ENCODE results near the gene SRGAP2C. TPM values are rescaled to one million over a fixed set of nuclear protein-coding genes. Genes with fewer than 3 reads are reported as not detected.

The SRGAP2C gene
- polyA plus RNA-seq, 1 donor (not counting 4 experiments of a cell fraction or from before 2014, with no cell fraction given): 4.5 TPM

DNA sequence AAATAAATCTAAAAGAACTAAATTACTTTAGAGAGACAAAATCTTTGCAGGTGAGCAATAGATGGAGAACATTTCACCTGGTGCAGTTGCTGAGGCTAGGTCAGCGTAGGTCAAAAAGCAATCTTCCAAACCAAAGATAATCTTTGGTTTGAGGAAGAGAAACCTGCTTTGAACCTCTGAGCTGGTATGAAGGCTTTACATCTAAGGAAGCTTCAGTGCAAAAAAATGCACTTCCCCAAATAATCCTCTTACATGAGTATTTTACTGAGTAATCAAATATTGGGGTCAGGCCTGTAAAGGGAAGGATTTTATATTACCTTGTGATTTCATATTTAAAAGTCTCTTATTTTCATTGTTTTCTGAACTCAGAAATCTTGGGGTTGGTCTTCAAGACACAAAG is 223.6 kb downstream of the SRGAP2C start:
- TF ChIP-seq EZH2 (IDR thresholded peaks at IDR 0.05; ENCODE audit: low read length): no peak
- TF ChIP-seq, protein P1, sequence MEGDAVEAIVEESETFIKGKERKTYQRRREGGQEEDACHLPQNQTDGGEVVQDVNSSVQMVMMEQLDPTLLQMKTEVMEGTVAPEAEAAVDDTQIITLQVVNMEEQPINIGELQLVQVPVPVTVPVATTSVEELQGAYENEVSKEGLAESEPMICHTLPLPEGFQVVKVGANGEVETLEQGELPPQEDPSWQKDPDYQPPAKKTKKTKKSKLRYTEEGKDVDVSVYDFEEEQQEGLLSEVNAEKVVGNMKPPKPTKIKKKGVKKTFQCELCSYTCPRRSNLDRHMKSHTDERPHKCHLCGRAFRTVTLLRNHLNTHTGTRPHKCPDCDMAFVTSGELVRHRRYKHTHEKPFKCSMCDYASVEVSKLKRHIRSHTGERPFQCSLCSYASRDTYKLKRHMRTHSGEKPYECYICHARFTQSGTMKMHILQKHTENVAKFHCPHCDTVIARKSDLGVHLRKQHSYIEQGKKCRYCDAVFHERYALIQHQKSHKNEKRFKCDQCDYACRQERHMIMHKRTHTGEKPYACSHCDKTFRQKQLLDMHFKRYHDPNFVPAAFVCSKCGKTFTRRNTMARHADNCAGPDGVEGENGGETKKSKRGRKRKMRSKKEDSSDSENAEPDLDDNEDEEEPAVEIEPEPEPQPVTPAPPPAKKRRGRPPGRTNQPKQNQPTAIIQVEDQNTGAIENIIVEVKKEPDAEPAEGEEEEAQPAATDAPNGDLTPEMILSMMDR (optimal IDR thresholded peaks at IDR 0.05 in 1 of 3, IDR thresholded peaks at IDR 0.05 in 1 of 3, conservative IDR thresholded peaks at IDR 0.05 in 1 of 3; ENCODE audit: extremely low read depth in 1 of 3, insufficient read depth in 2 of 3, low read length in 3 of 3): no peak
- no peaks in the 10 kb centered on the region for H3K9me1 ChIP-seq (ENCODE audit: control insufficient read depth, extremely low read depth, insufficient read depth, low read length)
- no peak overlapping the region for H2AFZ ChIP-seq (ENCODE audit: control insufficient read depth, low read length)
- H3K9ac ChIP-seq (ENCODE audit: control insufficient read depth, extremely low read depth, insufficient read depth, low read length): no peak overlapping the region
- H3K4me1 ChIP-seq (ENCODE audit: control insufficient read depth, extremely low read depth, insufficient read depth, low read length): no peaks in the 10 kb centered on the region
- no peak overlapping the region for H3K27ac ChIP-seq (ENCODE audit: control insufficient read depth, insufficient read depth, low read length)
- H4K20me1 ChIP-seq (ENCODE audit: control insufficient read depth, extremely low read depth, insufficient read depth, low read length): no peaks in the 10 kb centered on the region
- dilution Hi-C loops (cut with MboI; ENCODE audit: extremely low pct_ligation_motif_present, low sequenced_read_pairs): no loop called here
- H3K27me3 ChIP-seq (ENCODE audit: control insufficient read depth, extremely low read depth, insufficient read depth, low read length): no peaks in the 10 kb centered on the region
- no peak overlapping the region for H3K4me3 ChIP-seq (ENCODE audit: control insufficient read depth in 2 of 3, extremely low read depth in 1 of 3, insufficient read depth in 2 of 3, low read depth in 1 of 3, low read length in 3 of 3)
- no peak overlapping the region for H3K4me2 ChIP-seq (ENCODE audit: control insufficient read depth, extremely low read depth, insufficient read depth, low read depth, low read length)
- no peaks in the 10 kb centered on the region for H3K36me3 ChIP-seq (ENCODE audit: control insufficient read depth in 2 of 2, extremely low read depth in 1 of 2, insufficient read depth in 2 of 2, low read length in 2 of 2)
- H3K79me2 ChIP-seq (ENCODE audit: control insufficient read depth, insufficient read depth, low read length): no peaks in the 10 kb centered on the region
- FAIRE-seq (no peak), DNase-seq (ENCODE audit: low read depth, low spot score) (no peak)
- no peaks in the 10 kb centered on the region for H3K9me3 ChIP-seq (ENCODE audit: control insufficient read depth, low read depth, low read length)

DNA sequence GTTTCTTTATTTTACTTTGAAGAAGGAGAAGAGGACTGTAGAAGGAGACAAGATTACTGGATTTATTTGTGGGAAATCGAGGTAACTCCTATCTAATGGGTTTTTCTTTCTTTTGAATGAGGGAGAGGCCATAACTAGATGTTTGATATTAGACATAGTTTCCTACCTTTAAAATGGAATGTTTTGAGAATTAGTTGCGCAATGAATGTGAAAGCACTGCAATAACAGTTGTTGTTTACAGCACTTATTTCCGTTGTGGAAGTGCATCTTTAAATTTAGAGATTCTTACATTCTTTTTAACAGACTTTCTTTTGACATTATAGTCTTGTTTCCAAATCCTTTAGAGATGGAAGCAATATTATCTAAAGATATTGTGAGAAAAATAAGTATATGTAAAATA is 229.0 kb downstream of the SRGAP2C start:
- no peak overlapping the region for H3K4me2 ChIP-seq (ENCODE audit: control insufficient read depth, extremely low read depth, insufficient read depth, low read depth, low read length)
- no peaks in the 10 kb centered on the region for H3K27me3 ChIP-seq (ENCODE audit: control insufficient read depth, extremely low read depth, insufficient read depth, low read length)
- H3K9me3 ChIP-seq (ENCODE audit: control insufficient read depth, low read depth, low read length): no peaks in the 10 kb centered on the region
- TF ChIP-seq, protein P1 (optimal IDR thresholded peaks at IDR 0.05 in 1 of 3, IDR thresholded peaks at IDR 0.05 in 1 of 3, conservative IDR thresholded peaks at IDR 0.05 in 1 of 3; ENCODE audit: extremely low read depth in 1 of 3, insufficient read depth in 2 of 3, low read length in 3 of 3): no peak
- TF ChIP-seq EZH2 (IDR thresholded peaks at IDR 0.05; ENCODE audit: low read length): no peak
- H3K27ac ChIP-seq (ENCODE audit: control insufficient read depth, insufficient read depth, low read length): no peak overlapping the region
- no peak overlapping the region for H3K9ac ChIP-seq (ENCODE audit: control insufficient read depth, extremely low read depth, insufficient read depth, low read length)
- H3K4me1 ChIP-seq (ENCODE audit: control insufficient read depth, extremely low read depth, insufficient read depth, low read length): peaks cover 18% of the 10 kb centered on the region
- H3K4me3 ChIP-seq (ENCODE audit: control insufficient read depth in 2 of 3, extremely low read depth in 1 of 3, insufficient read depth in 2 of 3, low read depth in 1 of 3, low read length in 3 of 3): no peak overlapping the region
- H3K36me3 ChIP-seq (ENCODE audit: control insufficient read depth in 2 of 2, extremely low read depth in 1 of 2, insufficient read depth in 2 of 2, low read length in 2 of 2): no peaks in the 10 kb centered on the region
- no peaks in the 10 kb centered on the region for H4K20me1 ChIP-seq (ENCODE audit: control insufficient read depth, extremely low read depth, insufficient read depth, low read length)
- no peaks in the 10 kb centered on the region for H3K79me2 ChIP-seq (ENCODE audit: control insufficient read depth, insufficient read depth, low read length)
- H3K9me1 ChIP-seq (ENCODE audit: control insufficient read depth, extremely low read depth, insufficient read depth, low read length): no peaks in the 10 kb centered on the region
- FAIRE-seq: no peak
- H2AFZ ChIP-seq (ENCODE audit: control insufficient read depth, low read length): no peak overlapping the region
- dilution Hi-C loops (cut with MboI; ENCODE audit: extremely low pct_ligation_motif_present, low sequenced_read_pairs): no loop called here
- DNase-seq (ENCODE audit: low read depth, low spot score): no peak
